ENCODE results near the gene MAP3K6. TPM values are rescaled to one million over a fixed set of nuclear protein-coding genes. Genes with fewer than 3 reads are reported as not detected.

Gene MAP3K6
- total RNA-seq, 6 experiments from 2014 or later = 4.3 to 14.9 (median 5.6) TPM

GRCh38 chr1:27380224-27380623, 13.5 kb upstream of the MAP3K6 start:
- H3K27me3 ChIP-seq = no peaks in the 10 kb centered on the region
- no peak for DNase-seq
- no peaks in the 10 kb centered on the region for H3K9me3 ChIP-seq
- no CpG with 5 or more reads among the region's 4 CpGs for WGBS (ENCODE audit: insufficient coverage, low coverage, low lambda C conversion rate, missing lambda C conversion rate)
- no peaks in the 10 kb centered on the region for H3K4me1 ChIP-seq
- intact Hi-C loops (cut with DNase I) = no loop called here
- no peak overlapping the region for H3K27ac ChIP-seq
- TF ChIP-seq CTCF (IDR thresholded peaks at IDR 0.05) (no peak), POLR2A (IDR thresholded peaks at IDR 0.05) (no peak)
- H3K36me3 ChIP-seq = no peaks in the 10 kb centered on the region
- no peak overlapping the region for H3K4me3 ChIP-seq
- ATAC-seq = no peak

- 73% methylated on average over 2 of the region's 11 CpGs for WGBS (ENCODE audit: insufficient coverage, low coverage, low lambda C conversion rate, missing lambda C conversion rate)
- H3K27me3 ChIP-seq = no peaks in the 10 kb centered on the region
- H3K27ac ChIP-seq = no peak overlapping the region
- H3K4me1 ChIP-seq = no peaks in the 10 kb centered on the region
- H3K9me3 ChIP-seq = no peaks in the 10 kb centered on the region
- intact Hi-C loops (cut with DNase I) = no loop called here
- no peak overlapping the region for H3K4me3 ChIP-seq
- ATAC-seq (no peak), DNase-seq (no peak)
- TF ChIP-seq POLR2A (IDR thresholded peaks at IDR 0.05) (no peak), CTCF (IDR thresholded peaks at IDR 0.05) (no peak)
- no peaks in the 10 kb centered on the region for H3K36me3 ChIP-seq
Observed at GRCh38 chr1:27379564-27380122, 12.9 kb upstream of the MAP3K6 start.

- no peak overlapping the region for H3K27ac ChIP-seq
- H3K4me1 ChIP-seq = no peaks in the 10 kb centered on the region
- H3K27me3 ChIP-seq = no peaks in the 10 kb centered on the region
- 72% methylated on average over 9 of the region's 12 CpGs for WGBS (ENCODE audit: insufficient coverage, low coverage, low lambda C conversion rate, missing lambda C conversion rate)
- DNase-seq (no peak), ATAC-seq (no peak)
- intact Hi-C loops (cut with DNase I) = no loop called here
- no peak for TF ChIP-seq POLR2A (IDR thresholded peaks at IDR 0.05)
- H3K4me3 ChIP-seq = no peak overlapping the region
- H3K9me3 ChIP-seq = no peaks in the 10 kb centered on the region
- no peaks in the 10 kb centered on the region for H3K36me3 ChIP-seq
Observed at GRCh38 chr1:27377760-27378495, 11.2 kb upstream of the MAP3K6 start.

- H3K27ac ChIP-seq = peak within 1 kb of the TSS; percentile 40 to 68 (median 50)
- no peaks in the 10 kb centered on the region for H3K9me3 ChIP-seq
- no peaks in the 10 kb centered on the region for H3K27me3 ChIP-seq
- TF ChIP-seq CTCF (IDR thresholded peaks at IDR 0.05) (no peak), POLR2A (IDR thresholded peaks at IDR 0.05) (no peak)
- 68% methylated on average over 2 of the region's 4 CpGs for WGBS (ENCODE audit: insufficient coverage, low coverage, low lambda C conversion rate, missing lambda C conversion rate)
- no peaks in the 10 kb centered on the region for H3K36me3 ChIP-seq
- H3K4me3 ChIP-seq = peak within 1 kb of the TSS; percentile 14 to 27 (median 21)
- no peaks in the 10 kb centered on the region for H3K4me1 ChIP-seq
- ATAC-seq (peak; percentile 34 to 55 (median 46)), DNase-seq (no peak)
- intact Hi-C loops (cut with DNase I) = no loop called here
Observed at GRCh38 chr1:27374362-27375086, 7.8 kb upstream of the MAP3K6 start, which contains the start of gene FCN3. Gene FCN3, minus strand, starts transcription at chr1:27374824. Its CDS starts 6 bp downstream, at chr1:27374818.
